OCI-LY1 (cell line): ENCODE results near the gene CBL.
A peak's percentile ranks its signal among the peaks of the same experiment; 100 is the strongest.

Experiments
- H2AFZ ChIP-seq: fragments of 200-600 bp; sonication (generic), shearing (Covaris generic); 2 replicates; pipeline ENCODE4 v1.6.0; 2014; ENCODE audit warnings: antibody characterized with exemption, mild to moderate bottlenecking, low read length
- H3F3A ChIP-seq: fragments of 200-600 bp; sonication (generic), shearing (Covaris generic); 2 replicates; pipeline ENCODE4 v1.6.0; 2014; ENCODE audit warnings: mild to moderate bottlenecking, antibody characterized with exemption, low read length, moderate library complexity; ENCODE audit not compliant: insufficient read depth
- H3K27ac ChIP-seq: fragments of 200-600 bp; sonication (generic); 2 replicates; pipeline ENCODE4 v1.5.1; 2014; ENCODE audit warnings: low read length, mixed run types, mild to moderate bottlenecking, low read depth; ENCODE audit not compliant: poor library complexity, severe bottlenecking
- H3K27me3 ChIP-seq: fragments of 200-600 bp; sonication (generic); 2 replicates; pipeline ENCODE4 v1.6.0; 2014; ENCODE audit warnings: antibody characterized with exemption, mild to moderate bottlenecking, low read length, moderate library complexity; ENCODE audit not compliant: insufficient read depth
- H3K36me3 ChIP-seq: fragments of 200-600 bp; sonication (generic); 2 replicates; pipeline ENCODE4 v1.6.1; 2014; ENCODE audit warnings: mild to moderate bottlenecking, antibody characterized with exemption, low read length, moderate library complexity, mixed read lengths; ENCODE audit not compliant: insufficient read depth
- H3K4me1 ChIP-seq: fragments of 200-600 bp; sonication (generic); 2 replicates; pipeline ENCODE4 v1.5.1; 2014; ENCODE audit warnings: mild to moderate bottlenecking, low read length, moderate library complexity; ENCODE audit not compliant: insufficient read depth, severe bottlenecking
- H3K4me2 ChIP-seq: fragments of 200-600 bp; sonication (generic), shearing (Covaris generic); 2 replicates; pipeline ENCODE4 v1.6.1; 2014; ENCODE audit warnings: low read length
- H3K4me3 ChIP-seq: fragments of 200-600 bp; sonication (generic); 2 replicates; pipeline ENCODE4 v1.5.1; 2014; ENCODE audit warnings: low read length, low read depth, mild to moderate bottlenecking, mixed read lengths; ENCODE audit not compliant: poor library complexity, severe bottlenecking
- H3K79me2 ChIP-seq: fragments of 200-600 bp; shearing (Covaris generic); 2 replicates; pipeline ENCODE4 v1.6.1; 2016; ENCODE audit warnings: mixed run types, low read length, mixed read lengths; ENCODE audit not compliant: insufficient read depth
- H3K9ac ChIP-seq: fragments of 200-600 bp; sonication (generic), shearing (Covaris generic); 2 replicates; pipeline ENCODE4 v1.6.1; 2014; ENCODE audit warnings: mild to moderate bottlenecking, low read length, mixed read lengths
- H3K9me2 ChIP-seq: fragments of 200-600 bp; sonication (generic), shearing (Covaris generic); 2 replicates; pipeline ENCODE4 v1.6.1; 2014; ENCODE audit warnings: low read depth, mild to moderate bottlenecking, low read length, mixed read lengths
- H3K9me3 ChIP-seq: fragments of 200-600 bp; shearing (Covaris generic); 2 replicates; pipeline ENCODE4 v1.6.1; 2014; ENCODE audit warnings: low read length, mixed read lengths
- H4K20me1 ChIP-seq: fragments of 200-600 bp; sonication (generic), shearing (Covaris generic); 2 replicates; pipeline ENCODE4 v1.6.0; 2016; ENCODE audit warnings: mild to moderate bottlenecking, low read length; ENCODE audit not compliant: insufficient read depth
- CTCF ChIP-seq: fragments of 200-600 bp; sonication (generic), shearing (Covaris generic); IDR thresholded peaks from 2 replicates; pipeline ENCODE4 v1.5.1; 2017; ENCODE audit warnings: mild to moderate bottlenecking, antibody characterized with exemption, low read length, moderate library complexity, mixed read lengths
- EZH2 ChIP-seq: fragments of 200-600 bp; sonication (generic), shearing (Covaris generic); IDR thresholded peaks from 2 replicates; pipeline ENCODE4 v1.8.0; 2017; ENCODE audit warnings: borderline replicate concordance, mixed run types, mild to moderate bottlenecking, antibody characterized with exemption, low read length, moderate library complexity, mixed read lengths

The CBL gene

DNA sequence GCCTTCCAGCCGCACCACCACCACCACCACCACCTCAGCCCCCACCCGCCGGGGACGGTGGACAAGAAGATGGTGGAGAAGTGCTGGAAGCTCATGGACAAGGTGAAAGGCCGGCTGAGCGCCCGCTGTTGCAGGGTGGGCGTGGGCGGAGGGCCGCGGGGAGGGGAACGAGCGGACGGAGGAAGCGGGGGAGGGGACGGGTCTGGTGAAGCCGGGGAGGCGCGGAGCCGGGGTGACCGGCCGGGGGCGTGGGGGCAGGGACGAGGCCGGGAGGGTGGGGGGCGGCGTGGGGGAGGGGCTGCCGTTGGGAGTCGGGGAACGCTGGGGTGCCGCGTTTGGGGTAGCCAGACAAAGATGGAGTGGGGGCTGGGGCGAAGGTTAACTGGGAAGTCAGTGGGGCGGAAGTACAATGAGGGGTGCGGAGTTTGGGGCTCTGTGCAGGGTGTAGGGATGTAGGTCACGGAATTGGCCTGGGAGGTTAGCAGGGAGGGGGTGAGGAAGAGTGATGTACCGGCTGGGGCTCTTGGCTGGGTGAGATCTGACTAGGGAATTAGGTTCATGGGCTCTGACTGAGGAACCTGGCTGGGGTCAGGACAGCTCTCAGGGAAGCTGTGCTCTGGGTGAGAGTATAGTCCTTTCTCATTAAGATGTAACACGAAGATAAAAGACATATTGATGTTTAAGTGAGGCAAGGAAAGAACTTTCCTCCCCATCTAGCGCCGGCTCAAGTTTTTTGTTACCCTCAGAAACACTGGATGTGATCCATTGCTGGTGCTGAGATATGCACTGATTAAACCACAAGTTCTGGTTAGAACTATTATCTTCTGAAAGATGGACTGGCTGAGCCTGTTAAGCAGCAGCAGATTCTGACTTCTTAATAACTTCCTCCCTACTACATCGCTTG, 624 bp downstream of the CBL start:
- no peaks in the 10 kb centered on the region for H3K27me3 ChIP-seq
- peaks cover 47% of the 10 kb centered on the region for H3K79me2 ChIP-seq
- H3K4me1 ChIP-seq: peaks cover 39% of the 10 kb centered on the region
- H3F3A ChIP-seq: no peaks in the 10 kb centered on the region
- H2AFZ ChIP-seq: no peak overlapping the region
- peak overlapping the region; percentile 65 for H3K27ac ChIP-seq
- no peak for TF ChIP-seq EZH2
- TF ChIP-seq CTCF: no peak
- H3K9ac ChIP-seq: peak overlapping the region; percentile 95
- H3K9me2 ChIP-seq: no peaks in the 10 kb centered on the region
- H3K4me2 ChIP-seq: peak overlapping the region; percentile 79
- H3K9me3 ChIP-seq: no peaks in the 10 kb centered on the region
- H4K20me1 ChIP-seq: no peaks in the 10 kb centered on the region
- peak overlapping the region; percentile 96 for H3K4me3 ChIP-seq
- H3K36me3 ChIP-seq: no peaks in the 10 kb centered on the region

DNA sequence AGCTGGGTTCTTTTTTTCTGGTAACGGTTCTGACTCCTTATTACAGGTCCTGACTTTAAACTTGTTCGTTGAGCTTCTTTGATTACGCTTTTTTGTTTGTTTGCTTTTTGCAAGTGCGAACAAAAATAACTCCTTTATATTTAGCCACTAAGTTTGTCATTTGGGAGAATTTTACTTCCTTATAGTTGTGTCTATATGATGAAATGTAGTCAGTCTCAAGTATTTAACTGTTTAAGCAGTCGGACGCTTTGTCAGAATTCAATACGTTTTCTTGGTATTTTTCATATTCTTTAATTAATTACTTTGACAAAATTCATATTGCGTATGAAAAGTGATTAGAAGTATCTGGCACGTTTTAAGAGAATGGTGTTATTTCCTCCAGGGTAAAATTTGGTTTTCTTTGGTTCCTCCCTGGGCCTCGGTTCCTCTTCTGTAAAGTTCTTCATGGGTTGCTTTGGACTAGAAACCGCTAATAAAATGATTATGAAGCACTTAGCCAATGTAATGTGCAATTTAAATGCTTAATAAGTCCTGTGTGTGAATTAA, 1.3 kb downstream of the CBL start:
- Histone ChIP-seq H4K20me1 (no peaks in the 10 kb centered on the region), H3K27ac (peak overlapping the region; percentile 65), H3K9ac (peak overlapping the region; percentile 95), H3K27me3 (no peaks in the 10 kb centered on the region), H3K4me1 (peaks cover 39% of the 10 kb centered on the region), H3K79me2 (peaks cover 52% of the 10 kb centered on the region), H3F3A (no peaks in the 10 kb centered on the region), H2AFZ (no peak overlapping the region), H3K4me2 (peak overlapping the region; percentile 79), H3K4me3 (peak overlapping the region; percentile 96), H3K9me2 (no peaks in the 10 kb centered on the region), H3K36me3 (no peaks in the 10 kb centered on the region), H3K9me3 (no peaks in the 10 kb centered on the region)
- TF ChIP-seq EZH2 (no peak), CTCF (no peak)

GRCh38 chr11:119209186-119209585, 3.0 kb downstream of the CBL start:
- no peaks in the 10 kb centered on the region for H3K27me3 ChIP-seq
- H3K4me1 ChIP-seq: peaks cover 39% of the 10 kb centered on the region
- no peaks in the 10 kb centered on the region for H4K20me1 ChIP-seq

More at GRCh38 chr11:119209186-119209585, 3.0 kb downstream of the CBL start:
- H2AFZ ChIP-seq: no peak overlapping the region
- H3K4me3 ChIP-seq: no peak overlapping the region
- no peak overlapping the region for H3K27ac ChIP-seq
- no peaks in the 10 kb centered on the region for H3F3A ChIP-seq
- H3K9ac ChIP-seq: no peak overlapping the region
- no peaks in the 10 kb centered on the region for H3K9me2 ChIP-seq
- H3K36me3 ChIP-seq: no peaks in the 10 kb centered on the region
- H3K79me2 ChIP-seq: peaks cover 64% of the 10 kb centered on the region
- TF ChIP-seq CTCF: no peak
- no peak for TF ChIP-seq EZH2
- no peaks in the 10 kb centered on the region for H3K9me3 ChIP-seq
- H3K4me2 ChIP-seq: peak overlapping the region; percentile 79
